ENCODE data around the gene IRAK2. TPM values are rescaled to one million over a fixed set of nuclear protein-coding genes. Genes with fewer than 3 reads are reported as not detected.
"Not testable (repeated sequence)": the region's sequence is repeated elsewhere in the genome, so short reads cannot be mapped to it uniquely, and the experiment has no call there.

The IRAK2 gene
- total and polyA plus RNA-seq, 12 donors: 0.73 to 3.6 (median 1.3) TPM

DNA sequence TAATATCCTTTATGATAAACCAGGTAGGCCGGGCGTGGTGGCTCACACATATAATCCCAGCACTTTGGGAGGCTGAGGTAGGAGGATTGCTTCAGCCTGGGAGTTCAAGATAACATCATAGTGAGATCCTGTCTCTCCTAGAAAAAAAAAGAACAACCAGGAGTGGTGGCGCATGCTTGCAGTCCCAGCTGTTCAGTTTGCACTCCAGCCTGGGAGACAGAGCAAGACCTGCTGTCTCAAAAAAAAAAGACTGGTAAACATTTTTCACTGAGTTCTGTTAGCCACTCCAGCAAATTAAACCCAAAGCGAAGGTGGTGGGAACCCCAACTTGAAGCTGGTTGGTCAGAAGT is 9.6 kb upstream of the IRAK2 start:
- 94 to 95% methylated on average over 4 of the region's 4 CpGs for WGBS, 2 donors
- Histone ChIP-seq H3K4me3 (no peak overlapping the region), H3K9me3 (no peaks in the 10 kb centered on the region), H3K27ac (no peak overlapping the region), H3K27me3 (no peaks in the 10 kb centered on the region), H3K36me3 (peaks cover 2 to 51% (median 25%) of the 10 kb centered on the region in 9 donors), H3K4me1 (peaks cover 0 to under 1% (median 0%) of the 10 kb centered on the region in 9 donors)
- no peak for ATAC-seq
- intact Hi-C loops (cut with DNase I): no loop called here
- DNase-seq: no peak
- TF ChIP-seq, protein P1, sequence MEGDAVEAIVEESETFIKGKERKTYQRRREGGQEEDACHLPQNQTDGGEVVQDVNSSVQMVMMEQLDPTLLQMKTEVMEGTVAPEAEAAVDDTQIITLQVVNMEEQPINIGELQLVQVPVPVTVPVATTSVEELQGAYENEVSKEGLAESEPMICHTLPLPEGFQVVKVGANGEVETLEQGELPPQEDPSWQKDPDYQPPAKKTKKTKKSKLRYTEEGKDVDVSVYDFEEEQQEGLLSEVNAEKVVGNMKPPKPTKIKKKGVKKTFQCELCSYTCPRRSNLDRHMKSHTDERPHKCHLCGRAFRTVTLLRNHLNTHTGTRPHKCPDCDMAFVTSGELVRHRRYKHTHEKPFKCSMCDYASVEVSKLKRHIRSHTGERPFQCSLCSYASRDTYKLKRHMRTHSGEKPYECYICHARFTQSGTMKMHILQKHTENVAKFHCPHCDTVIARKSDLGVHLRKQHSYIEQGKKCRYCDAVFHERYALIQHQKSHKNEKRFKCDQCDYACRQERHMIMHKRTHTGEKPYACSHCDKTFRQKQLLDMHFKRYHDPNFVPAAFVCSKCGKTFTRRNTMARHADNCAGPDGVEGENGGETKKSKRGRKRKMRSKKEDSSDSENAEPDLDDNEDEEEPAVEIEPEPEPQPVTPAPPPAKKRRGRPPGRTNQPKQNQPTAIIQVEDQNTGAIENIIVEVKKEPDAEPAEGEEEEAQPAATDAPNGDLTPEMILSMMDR (IDR thresholded peaks at IDR 0.05): no peak

DNA sequence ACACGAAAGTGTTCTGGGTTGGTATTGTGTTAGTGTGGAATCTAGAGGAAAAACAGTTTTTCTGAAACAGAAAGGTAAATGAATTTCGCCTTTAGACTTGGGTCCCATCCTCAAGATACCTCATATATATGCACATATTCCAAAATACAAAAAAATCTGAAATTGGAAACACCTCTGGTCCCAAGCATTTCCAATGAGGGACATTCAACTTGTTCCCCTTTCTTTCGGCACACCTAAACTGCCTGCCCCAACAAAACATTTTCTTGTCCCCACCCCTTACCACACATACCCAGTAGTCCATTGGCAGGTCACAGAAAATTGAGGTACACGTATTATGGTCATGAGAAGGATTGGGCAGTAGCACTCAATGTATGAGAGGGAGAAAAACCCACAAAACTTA is 9.1 kb upstream of the IRAK2 start:
- Histone ChIP-seq H3K4me3 (no peak overlapping the region), H3K4me1 (peaks cover 0 to 6% (median 0%) of the 10 kb centered on the region in 9 donors), H3K9me3 (no peaks in the 10 kb centered on the region), H3K27me3 (no peaks in the 10 kb centered on the region), H3K27ac (no peak overlapping the region), H3K36me3 (peaks cover 0 to 45% (median 20%) of the 10 kb centered on the region in 9 donors)
- intact Hi-C loops (cut with DNase I): no loop called here
- TF ChIP-seq, protein P1 (IDR thresholded peaks at IDR 0.05): no peak
- DNase-seq: no peak
- 96 to 97% methylated on average over 4 of the region's 4 CpGs for WGBS, 2 donors
- ATAC-seq: no peak

DNA sequence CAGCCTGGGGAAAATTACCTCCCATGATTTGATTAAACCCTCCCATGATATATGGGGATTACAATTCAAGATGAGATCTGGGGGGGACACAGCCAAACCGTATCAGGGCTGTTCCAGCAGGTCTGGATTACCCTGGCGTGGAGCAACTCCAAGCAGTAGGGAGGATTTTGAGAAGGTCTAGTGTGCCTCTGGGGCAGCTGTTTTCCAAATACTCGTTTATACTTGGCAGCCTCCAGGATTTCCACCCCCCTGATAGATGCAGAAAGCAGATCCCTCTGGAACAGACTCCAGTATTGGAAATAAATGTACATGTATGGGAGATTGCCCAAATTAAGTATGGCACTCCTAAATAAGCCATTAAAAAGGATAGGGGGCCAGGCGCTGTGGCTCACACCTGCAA is 7.7 kb upstream of the IRAK2 start:
- intact Hi-C loops (cut with DNase I): no loop called here
- no peak for ATAC-seq
- Histone ChIP-seq H3K27me3 (no peaks in the 10 kb centered on the region), H3K9me3 (no peaks in the 10 kb centered on the region), H3K36me3 (peaks cover 0 to 31% (median 11%) of the 10 kb centered on the region in 9 donors), H3K4me3 (no peak overlapping the region), H3K27ac (no peak overlapping the region), H3K4me1 (peaks cover 0 to 7% (median 0%) of the 10 kb centered on the region in 9 donors)
- TF ChIP-seq, protein P1 (IDR thresholded peaks at IDR 0.05): no peak
- WGBS, 2 donors: 73 to 74% methylated on average over 4 of the region's 4 CpGs
- DNase-seq: no peak

DNA sequence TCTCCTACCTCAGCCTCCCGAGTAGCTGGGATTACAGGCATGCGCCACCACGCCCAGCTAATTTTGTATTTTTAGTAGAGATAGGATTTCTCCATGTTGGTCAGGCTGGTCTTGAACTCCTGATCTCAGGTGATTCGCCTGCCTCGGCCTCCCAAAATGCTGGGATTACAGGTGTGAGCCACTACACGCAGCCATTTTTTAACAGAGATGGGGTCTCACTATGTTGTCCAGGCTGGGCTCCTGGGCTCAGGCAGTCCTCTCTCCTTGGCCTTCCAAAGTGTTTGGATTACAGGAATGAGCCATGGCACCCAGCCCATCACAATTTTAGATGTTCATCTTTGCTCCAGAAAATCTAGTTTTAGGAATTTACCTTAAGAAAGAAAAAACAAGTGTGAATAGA is 6.2 kb upstream of the IRAK2 start:
- H3K27me3 ChIP-seq; H3K4me3 ChIP-seq; DNase-seq; ATAC-seq; H3K9me3 ChIP-seq; intact Hi-C loops (cut with DNase I); H3K4me1 ChIP-seq; H3K27ac ChIP-seq: not testable (repeated sequence)
- peaks cover 0 to 16% (median 0%) of the 10 kb centered on the region in 9 donors for H3K36me3 ChIP-seq
- WGBS, 2 donors: 98% methylated on average over 6 of the region's 6 CpGs

DNA sequence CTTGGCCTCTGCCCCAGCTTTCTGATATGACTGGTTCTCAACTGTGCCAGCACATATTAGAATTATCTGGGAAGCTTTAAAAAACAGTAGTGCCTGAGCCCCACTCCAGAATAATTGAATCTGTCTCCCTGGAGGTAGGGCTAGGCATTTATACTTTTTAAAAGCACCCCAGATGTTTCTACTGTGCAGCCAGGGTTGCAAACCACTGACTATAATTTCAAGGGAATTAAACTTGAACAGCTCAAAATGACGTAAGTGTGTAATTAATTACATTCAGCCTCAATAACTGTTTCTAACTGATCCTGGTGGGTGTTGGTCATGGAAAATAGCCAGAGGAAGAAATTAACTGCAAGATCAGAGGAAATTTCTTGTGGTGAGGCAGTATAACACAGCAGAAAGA is 4.4 kb upstream of the IRAK2 start:
- DNase-seq: no peak
- no peaks in the 10 kb centered on the region for H3K9me3 ChIP-seq
- H3K27ac ChIP-seq: no peak overlapping the region
- peaks cover 0 to 14% (median 5%) of the 10 kb centered on the region in 9 donors for H3K4me1 ChIP-seq
- WGBS, 2 donors: 54 to 61% methylated on average over 1 of the region's 1 CpG
- TF ChIP-seq, protein P1 (IDR thresholded peaks at IDR 0.05): no peak
- intact Hi-C loops (cut with DNase I): loop anchor here in 5 of 10 donors (5.0 to 10.0 kb wide), 3 partner anchors 57 to 64 kb away; no protein-coding TSS in a partner anchor
- no peak overlapping the region for H3K4me3 ChIP-seq
- ATAC-seq: no peak
- H3K36me3 ChIP-seq: no peaks in the 10 kb centered on the region
- no peaks in the 10 kb centered on the region for H3K27me3 ChIP-seq

Data from heart right ventricle (tissue), 16 donors.